Fibroblast of lung (primary cell): ENCODE results near the gene PPP1R1C. TPM values are rescaled to one million over a fixed set of nuclear protein-coding genes. Genes with fewer than 3 reads are reported as not detected.

Source experiments
- DNase-seq, 2 donors: peaks; one replicate each; pipeline versions ENCODE4 v3.0.0 to v3.0.0-alpha.2; 2010; ENCODE audit warnings: low read depth in 2 of 2
- H2AFZ ChIP-seq: 2 replicates; pipeline ENCODE4 v1.5.1; 2012; ENCODE audit warnings: low read length, control low read depth, inconsistent platforms
- H3K27ac ChIP-seq: 2 replicates; pipeline ENCODE4 v1.5.1; 2011; ENCODE audit warnings: low read length, control low read depth; ENCODE audit not compliant: insufficient read depth
- H3K27me3 ChIP-seq: 2 replicates; pipeline ENCODE4 v1.5.1; 2011; ENCODE audit warnings: mild to moderate bottlenecking, low read length; ENCODE audit not compliant: control insufficient read depth, insufficient read depth
- H3K36me3 ChIP-seq: 2 replicates; pipeline ENCODE4 v1.5.1; 2011; ENCODE audit warnings: low read length; ENCODE audit not compliant: control insufficient read depth, insufficient read depth
- H3K4me1 ChIP-seq: 2 replicates; pipeline ENCODE4 v1.5.1; 2011; ENCODE audit warnings: low read length; ENCODE audit not compliant: control insufficient read depth, insufficient read depth; ENCODE audit errors: extremely low read depth
- H3K4me2 ChIP-seq: 2 replicates; pipeline ENCODE4 v1.5.1; 2011; ENCODE audit warnings: low read length, control low read depth; ENCODE audit not compliant: insufficient read depth; ENCODE audit errors: extremely low read depth
- H3K4me3 ChIP-seq, 4 experiments: fragments of 200-600 bp in 1 of 4; sonication (generic) in 1 of 4; replicated peaks in 1 of 4; 2 replicates each; pipeline ENCODE4 v1.5.1; 2011 to 2016; ENCODE audit warnings: low read length in 4 of 4, low read depth in 3 of 4, mild to moderate bottlenecking in 3 of 4, control low read depth in 2 of 4, inconsistent platforms in 1 of 4, mixed read lengths in 1 of 4; ENCODE audit not compliant: insufficient read depth in 1 of 4; ENCODE audit errors: control extremely low read depth in 1 of 4
- H3K79me2 ChIP-seq: 2 replicates; pipeline ENCODE4 v1.5.1; 2012; ENCODE audit warnings: mild to moderate bottlenecking, low read length, inconsistent platforms; ENCODE audit not compliant: control insufficient read depth, insufficient read depth
- H3K9ac ChIP-seq: 2 replicates; pipeline ENCODE4 v1.5.1; 2011; ENCODE audit warnings: mild to moderate bottlenecking, low read length, control low read depth; ENCODE audit not compliant: insufficient read depth
- H3K9me3 ChIP-seq: 2 replicates; pipeline ENCODE4 v1.5.1; 2012; ENCODE audit warnings: low read depth, low read length; ENCODE audit not compliant: control insufficient read depth, insufficient read depth
- H4K20me1 ChIP-seq: 2 replicates; pipeline ENCODE4 v1.5.1; 2011; ENCODE audit warnings: low read length; ENCODE audit not compliant: control insufficient read depth, insufficient read depth; ENCODE audit errors: extremely low read depth
- EZH2 ChIP-seq: IDR thresholded peaks from 2 replicates; pipeline ENCODE4 v1.5.1; 2012; ENCODE audit warnings: low read length, control low read depth, mild to moderate bottlenecking; ENCODE audit errors: missing control alignments
- polyA plus RNA-seq, 2 donors: library from polyadenylated mRNA; depleted of rRNA in 1 of 2; stranded (reverse) in 1 of 2; unstranded in 1 of 2; fragments of >200 nt; gene quantifications; 2 replicates each; pipeline ENCODE4 v1.2.1, GENCODE V29; 2011 to 2012; ENCODE audit warnings: missing spikeins in 1 of 2
- total RNA-seq: library from RNA; depleted of rRNA; stranded (reverse); fragments of >200 nt; gene quantifications from 2 replicates; pipeline ENCODE4 v1.2.1, GENCODE V29; 2014
- TF ChIP-seq, protein P1 (sequence below), 2 donors: IDR thresholded peaks in 1 of 2; conservative IDR thresholded peaks in 1 of 2; 1 replicate in 1 of 2; 2 replicates in 1 of 2; pipeline ENCODE4 v1.5.1; 2011 to 2012; ENCODE audit warnings: low read length in 2 of 2, control low read depth in 1 of 2, inconsistent platforms in 1 of 2, low read depth in 1 of 2, mild to moderate bottlenecking in 1 of 2

PPP1R1C gene
- total and polyA plus RNA-seq, 2 donors (not counting 1 experiment from before 2014, with no cell fraction given): 0.50 to 0.57 TPM

DNA sequence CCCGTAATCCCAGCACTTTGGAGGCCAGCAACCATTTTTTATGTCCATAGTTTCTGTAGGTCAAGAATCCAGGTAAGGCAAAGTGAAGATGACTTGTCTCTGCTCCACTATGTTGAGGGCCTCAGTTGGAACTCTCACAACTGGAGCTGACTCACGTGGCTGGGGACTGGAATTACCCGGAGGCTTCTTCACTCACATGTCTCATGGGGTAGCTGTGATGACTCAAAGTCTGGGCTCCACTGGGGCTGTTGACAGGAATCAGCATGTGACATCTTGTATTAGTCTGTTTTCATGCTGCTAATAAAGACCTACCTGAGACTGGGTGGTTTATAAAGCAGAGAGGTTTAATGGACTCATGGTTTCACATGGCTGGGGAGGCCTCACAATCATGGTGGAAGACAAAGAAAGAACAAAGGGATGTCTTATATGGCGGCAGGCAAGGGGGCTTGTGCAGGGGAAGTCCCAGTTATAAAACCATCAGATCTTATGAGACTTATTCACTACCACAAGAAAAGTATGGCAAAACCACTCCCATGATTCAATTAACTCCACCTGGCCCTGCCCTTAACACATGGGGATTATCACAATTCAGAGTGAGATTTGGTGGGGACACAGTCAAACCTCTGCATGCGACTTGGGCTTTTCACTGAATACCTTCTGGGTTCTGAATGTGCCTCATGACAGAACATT, 7.8 kb upstream of the PPP1R1C start:
- Histone ChIP-seq H3K27me3 (no peaks in the 10 kb centered on the region), H3K9ac (no peak overlapping the region), H3K9me3 (no peaks in the 10 kb centered on the region), H3K4me1 (no peaks in the 10 kb centered on the region), H3K79me2 (no peaks in the 10 kb centered on the region), H3K27ac (no peak overlapping the region), H4K20me1 (no peaks in the 10 kb centered on the region), H3K36me3 (no peaks in the 10 kb centered on the region), H2AFZ (no peak overlapping the region), H3K4me3 (no peak overlapping the region), H3K4me2 (no peak overlapping the region)
- peak in 1 of 2 donors; percentile 43 for DNase-seq
- TF ChIP-seq EZH2: no peak
- TF ChIP-seq, protein P1, sequence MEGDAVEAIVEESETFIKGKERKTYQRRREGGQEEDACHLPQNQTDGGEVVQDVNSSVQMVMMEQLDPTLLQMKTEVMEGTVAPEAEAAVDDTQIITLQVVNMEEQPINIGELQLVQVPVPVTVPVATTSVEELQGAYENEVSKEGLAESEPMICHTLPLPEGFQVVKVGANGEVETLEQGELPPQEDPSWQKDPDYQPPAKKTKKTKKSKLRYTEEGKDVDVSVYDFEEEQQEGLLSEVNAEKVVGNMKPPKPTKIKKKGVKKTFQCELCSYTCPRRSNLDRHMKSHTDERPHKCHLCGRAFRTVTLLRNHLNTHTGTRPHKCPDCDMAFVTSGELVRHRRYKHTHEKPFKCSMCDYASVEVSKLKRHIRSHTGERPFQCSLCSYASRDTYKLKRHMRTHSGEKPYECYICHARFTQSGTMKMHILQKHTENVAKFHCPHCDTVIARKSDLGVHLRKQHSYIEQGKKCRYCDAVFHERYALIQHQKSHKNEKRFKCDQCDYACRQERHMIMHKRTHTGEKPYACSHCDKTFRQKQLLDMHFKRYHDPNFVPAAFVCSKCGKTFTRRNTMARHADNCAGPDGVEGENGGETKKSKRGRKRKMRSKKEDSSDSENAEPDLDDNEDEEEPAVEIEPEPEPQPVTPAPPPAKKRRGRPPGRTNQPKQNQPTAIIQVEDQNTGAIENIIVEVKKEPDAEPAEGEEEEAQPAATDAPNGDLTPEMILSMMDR (conservative IDR thresholded peaks at IDR 0.05 in 1 of 2, IDR thresholded peaks at IDR 0.05 in 1 of 2; ENCODE audit: low read depth in 1 of 2, low read length in 2 of 2): no peak

- Histone ChIP-seq H3K4me1 (no peaks in the 10 kb centered on the region), H3K27me3 (no peaks in the 10 kb centered on the region), H3K9ac (no peak overlapping the region), H3K9me3 (no peaks in the 10 kb centered on the region), H3K4me3 (no peak overlapping the region), H3K27ac (no peak overlapping the region), H2AFZ (no peak overlapping the region), H4K20me1 (no peaks in the 10 kb centered on the region), H3K4me2 (no peak overlapping the region), H3K79me2 (no peaks in the 10 kb centered on the region), H3K36me3 (no peaks in the 10 kb centered on the region)
- TF ChIP-seq, protein P1 (conservative IDR thresholded peaks at IDR 0.05 in 1 of 2, IDR thresholded peaks at IDR 0.05 in 1 of 2; ENCODE audit: low read depth in 1 of 2, low read length in 2 of 2): no peak
- DNase-seq: peak in 1 of 2 donors; percentile 52
Measured at GRCh38 chr2:181978351-181979150, 7.1 kb upstream of the PPP1R1C start.

DNA sequence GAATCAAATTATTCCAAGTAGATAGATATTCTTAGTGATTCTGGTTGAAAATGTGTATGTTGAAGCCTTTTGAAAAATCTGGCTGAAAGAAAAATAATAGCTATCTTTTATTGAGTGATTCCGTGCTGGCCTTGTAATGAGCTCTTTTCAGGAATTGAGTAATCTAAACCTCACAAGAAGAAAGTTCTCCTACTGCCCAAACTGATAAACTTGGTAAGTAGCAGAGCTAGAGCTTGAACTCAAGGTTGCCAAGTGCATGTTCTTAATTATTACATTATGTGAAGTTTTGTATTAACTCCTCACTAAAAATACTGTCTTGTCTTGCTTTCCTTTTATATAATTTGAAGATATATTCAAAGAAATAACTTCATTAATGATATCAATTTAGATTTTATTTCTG, 1.6 kb upstream of the PPP1R1C start:
- Histone ChIP-seq H3K36me3 (no peaks in the 10 kb centered on the region), H3K27me3 (no peaks in the 10 kb centered on the region), H3K27ac (no peak overlapping the region), H3K4me1 (no peaks in the 10 kb centered on the region), H3K4me3 (no peak overlapping the region), H3K9ac (no peak overlapping the region), H4K20me1 (no peaks in the 10 kb centered on the region), H3K4me2 (no peak overlapping the region), H3K79me2 (no peaks in the 10 kb centered on the region), H2AFZ (no peak overlapping the region), H3K9me3 (no peaks in the 10 kb centered on the region)
- no peak for DNase-seq
- TF ChIP-seq EZH2: no peak
- TF ChIP-seq, protein P1 (conservative IDR thresholded peaks at IDR 0.05 in 1 of 2, IDR thresholded peaks at IDR 0.05 in 1 of 2; ENCODE audit: low read depth in 1 of 2, low read length in 2 of 2): no peak
